ENCODE measurements around the gene LTBP2.

Gene LTBP2

GRCh38 chr14:74504412-74504811, 107.6 kb downstream of the LTBP2 start:
- Mint-ChIP-seq H3K9me3 (no peaks in the 10 kb centered on the region), H3K27ac (no peak overlapping the region), H3K4me1 (peaks cover 14% of the 10 kb centered on the region), H3K36me3 (ENCODE audit: low read depth) (no peaks in the 10 kb centered on the region), H3K4me3 (no peak overlapping the region), H3K27me3 (ENCODE audit: low read depth) (no peaks in the 10 kb centered on the region)
- no peak for TF ChIP-seq CTCF (IDR thresholded peaks at IDR 0.05; ENCODE audit: unreplicated experiment in 3 of 3)

- no peak for TF ChIP-seq CTCF (IDR thresholded peaks at IDR 0.05; ENCODE audit: unreplicated experiment in 3 of 3)
These were observed 108.1 kb downstream of the LTBP2 start for GRCh38 chr14:74503938-74504335.

GRCh38 chr14:74503291-74503937, 108.6 kb downstream of the LTBP2 start:
- H3K4me3 Mint-ChIP-seq: no peak overlapping the region
- no peak overlapping the region for H3K27ac Mint-ChIP-seq
- peaks cover 14% of the 10 kb centered on the region for H3K4me1 Mint-ChIP-seq
- no peak for TF ChIP-seq CTCF (IDR thresholded peaks at IDR 0.05; ENCODE audit: unreplicated experiment in 3 of 3)
- no peaks in the 10 kb centered on the region for H3K27me3 Mint-ChIP-seq (ENCODE audit: low read depth)
- H3K36me3 Mint-ChIP-seq (ENCODE audit: low read depth): no peaks in the 10 kb centered on the region
- H3K9me3 Mint-ChIP-seq: no peaks in the 10 kb centered on the region

More at GRCh38 chr14:74503938-74504335, 108.1 kb downstream of the LTBP2 start:
- Mint-ChIP-seq H3K4me3 (no peak overlapping the region), H3K4me1 (peaks cover 14% of the 10 kb centered on the region), H3K27me3 (ENCODE audit: low read depth) (no peaks in the 10 kb centered on the region), H3K36me3 (ENCODE audit: low read depth) (no peaks in the 10 kb centered on the region), H3K27ac (no peak overlapping the region), H3K9me3 (no peaks in the 10 kb centered on the region)

- Mint-ChIP-seq H3K27me3 (ENCODE audit: low read depth) (no peaks in the 10 kb centered on the region), H3K9me3 (no peaks in the 10 kb centered on the region), H3K27ac (peak overlapping the region; percentile 35 to 68 (median 49)), H3K4me1 (peaks cover 14% of the 10 kb centered on the region), H3K36me3 (ENCODE audit: low read depth) (no peaks in the 10 kb centered on the region), H3K4me3 (no peak overlapping the region)
- peak; percentile 44 to 62 (median 56) for TF ChIP-seq CTCF (IDR thresholded peaks at IDR 0.05; ENCODE audit: unreplicated experiment in 3 of 3)
These were observed 109.6 kb downstream of the LTBP2 start for GRCh38 chr14:74502236-74503019.

GRCh38 chr14:74501691-74502090, 110.3 kb downstream of the LTBP2 start:
- H3K36me3 Mint-ChIP-seq (ENCODE audit: low read depth): no peaks in the 10 kb centered on the region
- H3K27me3 Mint-ChIP-seq (ENCODE audit: low read depth): no peaks in the 10 kb centered on the region
- no peak for TF ChIP-seq CTCF (IDR thresholded peaks at IDR 0.05; ENCODE audit: unreplicated experiment in 3 of 3)
- H3K9me3 Mint-ChIP-seq: no peaks in the 10 kb centered on the region
- H3K4me3 Mint-ChIP-seq: no peak overlapping the region
- H3K4me1 Mint-ChIP-seq: peaks cover 14% of the 10 kb centered on the region
- H3K27ac Mint-ChIP-seq: peak overlapping the region in 2 of 3 experiments; percentile 34 to 49
